Activated naive CD4-positive, alpha-beta T cell (primary cell): ENCODE measurements around the gene RAB6D.
"Not testable (repeated sequence)": the region's sequence is repeated elsewhere in the genome, so short reads cannot be mapped to it uniquely, and the experiment has no call there.

ENCODE experiments used
- DNase-seq, 4 experiments: peaks; one replicate each; lab custom pipeline; 2025; lab: John Stamatoyannopoulos, UW

Gene RAB6D

GRCh38 chr2:131366643-131367042, 2.7 kb upstream of the RAB6D start:
- DNase-seq = no peak

GRCh38 chr2:131365452-131365851, 1.5 kb upstream of the RAB6D start:
- no peak for DNase-seq

- DNase-seq = not testable (repeated sequence)
Observed at GRCh38 chr2:131363213-131363612, 755 bp downstream of the RAB6D start.

- not testable (repeated sequence) for DNase-seq
Observed at GRCh38 chr2:131361773-131362172, 2.2 kb downstream of the RAB6D start.

- DNase-seq = not testable (repeated sequence)
Observed at GRCh38 chr2:131353167-131353697, 10.7 kb downstream of the RAB6D start.

GRCh38 chr2:131349021-131349420, 14.9 kb downstream of the RAB6D start:
- DNase-seq = no peak

- not testable (repeated sequence) for DNase-seq
Observed at GRCh38 chr2:131347035-131347434, 16.9 kb downstream of the RAB6D start.

GRCh38 chr2:131339307-131339706, 24.7 kb downstream of the RAB6D start:
- DNase-seq = not testable (repeated sequence)

GRCh38 chr2:131335319-131335718, 28.6 kb downstream of the RAB6D start:
- DNase-seq = not testable (repeated sequence)

- DNase-seq = not testable (repeated sequence)
Observed at GRCh38 chr2:131332709-131333108, 31.3 kb downstream of the RAB6D start.

GRCh38 chr2:131331000-131331399, 33.0 kb downstream of the RAB6D start:
- DNase-seq = not testable (repeated sequence)

GRCh38 chr2:131322209-131322608, 41.8 kb downstream of the RAB6D start:
- no peak for DNase-seq

GRCh38 chr2:131321344-131321743, 42.6 kb downstream of the RAB6D start:
- not testable (repeated sequence) for DNase-seq

GRCh38 chr2:131311001-131311400, 53.0 kb downstream of the RAB6D start:
- not testable (repeated sequence) for DNase-seq
